Neural progenitor cell (in vitro differentiated cells): ENCODE measurements around the gene REPIN1. TPM values are rescaled to one million over a fixed set of nuclear protein-coding genes. Genes with fewer than 3 reads are reported as not detected.

ENCODE experiments used
- DNase-seq: peaks from one replicate; pipeline ENCODE4 v3.0.0-alpha.2; 2016; ENCODE audit warnings: low spot score
- H2AFZ ChIP-seq: fragments of 200-600 bp; sonication (generic); replicated peaks from 2 replicates; pipeline ENCODE4 v1.6.1; 2016; ENCODE audit warnings: antibody characterized with exemption
- H3F3A ChIP-seq: fragments of 200-600 bp; sonication (generic); 2 replicates; pipeline ENCODE4 v1.6.1; 2016; ENCODE audit warnings: antibody characterized with exemption, low read depth
- H3K27ac ChIP-seq: fragments of 200-600 bp; sonication (generic); 2 replicates; pipeline ENCODE4 v1.5.1; 2016; ENCODE audit warnings: mild to moderate bottlenecking
- H3K27me3 ChIP-seq: fragments of 200-600 bp; sonication (generic); 2 replicates; pipeline ENCODE4 v1.6.1; 2016; ENCODE audit warnings: mild to moderate bottlenecking, moderate library complexity
- H3K36me3 ChIP-seq: fragments of 200-600 bp; sonication (generic); 2 replicates; pipeline ENCODE4 v1.5.1; 2016
- H3K4me1 ChIP-seq: fragments of 200-600 bp; sonication (generic); 2 replicates; pipeline ENCODE4 v1.6.1; 2016; ENCODE audit warnings: mixed run types
- H3K4me2 ChIP-seq: fragments of 200-600 bp; sonication (generic); 2 replicates; pipeline ENCODE4 v1.6.1; 2016
- H3K4me3 ChIP-seq: fragments of 200-600 bp; sonication (generic); 2 replicates; pipeline ENCODE4 v1.5.1; 2016
- H3K79me2 ChIP-seq: fragments of 200-600 bp; sonication (generic); 2 replicates; pipeline ENCODE4 v1.6.1; 2016; ENCODE audit warnings: low read depth
- H3K9ac ChIP-seq: fragments of 200-600 bp; sonication (generic); 2 replicates; pipeline ENCODE4 v1.6.1; 2016
- H3K9me3 ChIP-seq: fragments of 200-600 bp; sonication (generic); 2 replicates; pipeline ENCODE4 v1.5.1; 2016; ENCODE audit warnings: low read depth
- H4K20me1 ChIP-seq: fragments of 200-600 bp; sonication (generic); 2 replicates; pipeline ENCODE4 v1.6.1; 2016; ENCODE audit warnings: low read depth
- H3K27ac Mint-ChIP-seq: 3 replicates; pipeline ENCODE4 v1.8.0; 2021; ENCODE audit warnings: mixed read lengths
- H3K27me3 Mint-ChIP-seq: 2 replicates; pipeline ENCODE4 v1.8.0; 2022; ENCODE audit warnings: low read depth, mild to moderate bottlenecking, inconsistent platforms, moderate library complexity, mixed read lengths; ENCODE audit not compliant: insufficient read depth
- H3K36me3 Mint-ChIP-seq: 3 replicates; pipeline ENCODE4 v1.8.0; 2021; ENCODE audit warnings: mixed read lengths
- H3K4me1 Mint-ChIP-seq: 3 replicates; pipeline ENCODE4 v1.8.0; 2021; ENCODE audit warnings: mixed read lengths
- H3K4me3 Mint-ChIP-seq: 3 replicates; pipeline ENCODE4 v1.8.0; 2021; ENCODE audit warnings: mild to moderate bottlenecking, moderate library complexity, mixed read lengths
- H3K9me3 Mint-ChIP-seq: 3 replicates; pipeline ENCODE4 v1.8.0; 2020; ENCODE audit warnings: mixed read lengths
- CTCF ChIP-seq: fragments of 200-600 bp; sonication (generic); IDR thresholded peaks from 2 replicates; pipeline ENCODE4 v1.5.1; 2017; ENCODE audit warnings: antibody characterized with exemption, mild to moderate bottlenecking
- EZH2 ChIP-seq: fragments of 200-600 bp; sonication (generic); IDR thresholded peaks from 2 replicates; pipeline ENCODE4 v1.6.1; 2017; ENCODE audit warnings: antibody characterized with exemption, mild to moderate bottlenecking, moderate library complexity
- EZH2phosphoT487 ChIP-seq: fragments of 200-600 bp; sonication (generic); IDR thresholded peaks from 2 replicates; pipeline ENCODE4 v1.6.1; 2017; ENCODE audit warnings: antibody characterized with exemption
- total RNA-seq: library from RNA; depleted of rRNA; stranded (reverse); fragments of >200 nt; gene quantifications from 2 replicates; pipeline ENCODE4 v1.2.3, GENCODE V29; 2015; ENCODE audit warnings: low replicate concordance

REPIN1 gene
- total RNA-seq: 18.0 and 58.9 TPM in 2 replicates

- peaks cover 5% of the 10 kb centered on the region for H3K36me3 Mint-ChIP-seq
Observed at GRCh38 chr7:150368096-150368883, at the start of gene REPIN1. Gene REPIN1, plus strand, starts transcription at chr7:150368822. Its CDS starts 890 bp downstream, at chr7:150369712.

GRCh38 chr7:150321788-150322113 lies 46.9 kb upstream of the REPIN1 start:
- no peaks in the 10 kb centered on the region for H4K20me1 ChIP-seq
- no peak overlapping the region for H2AFZ ChIP-seq
- no peak overlapping the region for H3K27ac Mint-ChIP-seq
- no peak overlapping the region for H3K4me3 Mint-ChIP-seq
- H3K9me3 ChIP-seq: no peaks in the 10 kb centered on the region
- no peak overlapping the region for H3K9ac ChIP-seq
- peaks cover 7% of the 10 kb centered on the region for H3K79me2 ChIP-seq
- H3K36me3 Mint-ChIP-seq: no peaks in the 10 kb centered on the region
- H3F3A ChIP-seq: peaks cover 10% of the 10 kb centered on the region
- peaks cover 2% of the 10 kb centered on the region for H3K9me3 Mint-ChIP-seq
- peaks cover 7% of the 10 kb centered on the region for H3K27me3 Mint-ChIP-seq
- no peak overlapping the region for H3K4me2 ChIP-seq
- H3K4me1 ChIP-seq: peaks cover 9% of the 10 kb centered on the region
- no peak overlapping the region for H3K4me3 ChIP-seq
- peaks cover 21% of the 10 kb centered on the region for H3K4me1 Mint-ChIP-seq
- no peaks in the 10 kb centered on the region for H3K36me3 ChIP-seq
- no peak overlapping the region for H3K27ac ChIP-seq
- no peaks in the 10 kb centered on the region for H3K27me3 ChIP-seq
- no peak for DNase-seq
- TF ChIP-seq EZH2phosphoT487: no peak
- no peak for TF ChIP-seq CTCF
- no peak for TF ChIP-seq EZH2

More at GRCh38 chr7:150368096-150368883, at the start of gene REPIN1:
- Histone ChIP-seq H3K4me3 (peak within 1 kb of the TSS; percentile 79), H3K9me3 (no peaks in the 10 kb centered on the region), H3K9ac (peak within 1 kb of the TSS; percentile 72), H3K27me3 (no peaks in the 10 kb centered on the region), H3K79me2 (peaks cover 46% of the 10 kb centered on the region), H2AFZ (peak within 1 kb of the TSS; percentile 82), H3K36me3 (no peaks in the 10 kb centered on the region), H3K4me2 (peak within 1 kb of the TSS; percentile 96), H3F3A (peaks cover 33% of the 10 kb centered on the region), H3K27ac (peak within 1 kb of the TSS; percentile 95), H3K4me1 (peaks cover 19% of the 10 kb centered on the region), H4K20me1 (peaks cover 5% of the 10 kb centered on the region)
- TF ChIP-seq EZH2phosphoT487 (no peak), EZH2 (no peak), CTCF (no peak)
- H3K27me3 Mint-ChIP-seq: no peaks in the 10 kb centered on the region
- H3K4me1 Mint-ChIP-seq: peaks cover 57% of the 10 kb centered on the region
- H3K9me3 Mint-ChIP-seq: no peaks in the 10 kb centered on the region
- DNase-seq: peak; percentile 95
- H3K27ac Mint-ChIP-seq: peak within 1 kb of the TSS; percentile 98
- H3K4me3 Mint-ChIP-seq: peak within 1 kb of the TSS; percentile 96

DNA sequence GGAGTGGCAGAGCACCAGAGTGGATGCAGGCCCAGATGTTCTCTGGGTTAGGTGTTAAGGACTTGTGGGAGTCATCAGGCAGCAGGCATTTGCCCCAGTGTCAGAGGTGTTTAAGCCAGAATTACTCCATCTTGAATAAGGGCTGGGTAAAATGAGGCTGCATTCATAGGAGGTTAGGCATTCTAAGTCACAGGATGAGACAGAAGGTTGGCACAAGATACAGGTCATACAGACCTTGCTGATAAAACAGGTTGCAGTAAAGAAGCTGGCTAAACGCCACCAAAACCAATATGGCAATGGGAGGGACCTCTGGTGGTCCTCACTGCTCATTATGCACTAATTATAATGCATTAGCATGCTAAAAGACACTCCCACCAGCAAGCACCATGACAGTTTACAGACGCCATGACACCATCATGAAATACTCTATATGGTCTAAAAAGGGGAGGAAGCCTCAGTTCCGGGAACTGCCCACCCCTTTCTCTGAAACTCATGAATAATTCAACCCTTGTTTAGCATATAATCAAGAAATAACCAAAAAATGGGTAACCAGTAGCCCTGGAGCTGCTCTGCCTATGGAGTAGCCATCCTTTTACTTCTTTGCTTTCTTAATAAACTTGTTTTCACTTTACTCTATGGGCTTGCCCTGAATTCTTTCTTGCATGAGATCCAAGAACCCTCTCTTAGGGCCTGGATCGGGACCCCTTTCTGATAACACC lies 46.3 kb upstream of the REPIN1 start:
- H3K27me3 Mint-ChIP-seq: peaks cover 6% of the 10 kb centered on the region
- no peaks in the 10 kb centered on the region for H3K36me3 Mint-ChIP-seq
- Histone ChIP-seq H4K20me1 (no peaks in the 10 kb centered on the region), H3K79me2 (peaks cover 7% of the 10 kb centered on the region), H3K27ac (no peak overlapping the region), H3K9me3 (no peaks in the 10 kb centered on the region), H2AFZ (peak overlapping the region; percentile 12), H3K4me1 (peaks cover 9% of the 10 kb centered on the region), H3K27me3 (no peaks in the 10 kb centered on the region), H3K4me3 (peak overlapping the region; percentile 38), H3K4me2 (peak overlapping the region; percentile 55), H3K9ac (no peak overlapping the region), H3F3A (peaks cover 10% of the 10 kb centered on the region), H3K36me3 (no peaks in the 10 kb centered on the region)
- no peak overlapping the region for H3K27ac Mint-ChIP-seq
- H3K4me3 Mint-ChIP-seq: no peak overlapping the region
- peaks cover 21% of the 10 kb centered on the region for H3K4me1 Mint-ChIP-seq
- peaks cover 2% of the 10 kb centered on the region for H3K9me3 Mint-ChIP-seq
- no peak for DNase-seq
- no peak for TF ChIP-seq EZH2
- TF ChIP-seq EZH2phosphoT487: no peak
- no peak for TF ChIP-seq CTCF
